ENCODE data around the gene SLX4IP.

GRCh38 chr20:10448270-10449156, 13.4 kb downstream of the SLX4IP start:
- TF ChIP-seq POLR2A (IDR thresholded peaks at IDR 0.05; ENCODE audit: low read depth, low read length) = no peak
- TF ChIP-seq POLR2AphosphoS5 (IDR thresholded peaks at IDR 0.05; ENCODE audit: low read depth, low read length) = no peak
- no peak for TF ChIP-seq TAF1 (IDR thresholded peaks at IDR 0.05; ENCODE audit: borderline replicate concordance, low read depth, low read length)

Measured in GM12892 (cell line).